ENCODE measurements around the gene LHX3.
"Not testable (repeated sequence)": the region's sequence is repeated elsewhere in the genome, so short reads cannot be mapped to it uniquely, and the experiment has no call there.

Gene LHX3

GRCh38 chr9:136241542-136241941, 36.6 kb upstream of the LHX3 start:
- DNase-seq: no peak

- no peak for DNase-seq
Observed at GRCh38 chr9:136240941-136241340, 36.0 kb upstream of the LHX3 start.

GRCh38 chr9:136239983-136240330, 35.0 kb upstream of the LHX3 start:
- DNase-seq: no peak

GRCh38 chr9:136239135-136239982, 34.4 kb upstream of the LHX3 start:
- DNase-seq: peak; percentile 84 to 91

DNA sequence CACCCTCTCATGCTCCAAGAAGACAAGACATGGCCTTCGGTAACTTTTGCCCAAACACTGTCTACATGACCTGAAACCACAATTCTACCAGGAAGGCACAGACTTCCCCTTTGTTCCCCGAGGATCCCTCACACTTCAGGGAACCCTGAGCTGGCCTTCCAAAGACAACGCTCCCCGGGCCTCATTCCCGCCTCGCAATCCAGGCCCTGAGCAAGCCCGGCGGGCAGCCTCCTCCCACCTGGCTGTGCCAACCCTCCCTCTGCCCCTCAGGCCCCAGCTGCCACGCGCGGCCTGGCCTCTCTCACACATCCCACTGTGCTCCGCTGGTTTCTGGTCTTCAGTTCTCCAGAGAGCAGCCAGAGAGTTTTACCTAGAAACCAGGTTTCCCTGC, 33.4 kb upstream of the LHX3 start:
- no peak for DNase-seq

- no peak for DNase-seq
Observed at GRCh38 chr9:136237486-136238341, 32.8 kb upstream of the LHX3 start.

GRCh38 chr9:136236471-136237410, 31.8 kb upstream of the LHX3 start:
- DNase-seq: not testable (repeated sequence)

GRCh38 chr9:136235709-136236455, 31.0 kb upstream of the LHX3 start:
- no peak for DNase-seq

- DNase-seq: no peak
Observed at GRCh38 chr9:136235171-136235570, 30.2 kb upstream of the LHX3 start.

DNA sequence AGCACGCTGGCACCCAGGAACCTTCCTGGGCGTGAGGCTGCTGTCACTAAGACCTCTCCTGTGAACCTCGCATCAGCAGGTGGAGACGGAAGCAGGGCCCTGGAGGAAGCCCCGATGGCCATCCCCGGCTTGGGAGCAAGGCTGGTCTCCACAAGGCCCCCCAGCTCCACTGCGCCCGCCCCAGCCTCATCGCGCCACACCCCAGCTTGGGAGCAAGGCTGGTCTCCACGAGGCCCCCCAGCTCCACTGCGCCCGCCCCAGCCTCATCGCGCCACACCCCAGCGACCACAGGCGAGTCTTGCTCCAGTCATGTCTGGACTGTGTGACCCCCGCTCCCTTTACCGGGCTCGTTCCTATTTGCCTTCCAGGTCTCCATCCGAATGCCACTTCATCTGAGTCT, 29.7 kb upstream of the LHX3 start:
- DNase-seq: no peak

DNA sequence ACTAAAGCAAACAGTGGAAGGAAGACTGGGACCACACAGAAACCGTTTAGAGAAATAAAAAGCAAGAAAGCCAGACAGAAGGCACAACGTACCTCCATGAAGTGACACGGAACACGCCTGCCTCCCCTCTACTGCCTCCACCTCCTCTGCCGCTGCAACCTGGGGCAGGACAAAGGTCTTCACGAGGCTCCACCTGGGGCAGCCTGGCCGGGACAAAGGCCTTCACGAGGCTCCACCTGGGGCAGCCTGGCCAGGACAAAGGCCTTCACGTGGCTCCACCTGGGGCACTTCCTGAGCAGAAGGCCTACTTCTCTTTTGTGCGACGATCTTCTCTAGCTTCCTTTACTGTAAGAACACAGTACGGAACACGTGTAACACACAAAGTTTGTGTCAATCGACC, 28.9 kb upstream of the LHX3 start:
- no peak for DNase-seq

DNA sequence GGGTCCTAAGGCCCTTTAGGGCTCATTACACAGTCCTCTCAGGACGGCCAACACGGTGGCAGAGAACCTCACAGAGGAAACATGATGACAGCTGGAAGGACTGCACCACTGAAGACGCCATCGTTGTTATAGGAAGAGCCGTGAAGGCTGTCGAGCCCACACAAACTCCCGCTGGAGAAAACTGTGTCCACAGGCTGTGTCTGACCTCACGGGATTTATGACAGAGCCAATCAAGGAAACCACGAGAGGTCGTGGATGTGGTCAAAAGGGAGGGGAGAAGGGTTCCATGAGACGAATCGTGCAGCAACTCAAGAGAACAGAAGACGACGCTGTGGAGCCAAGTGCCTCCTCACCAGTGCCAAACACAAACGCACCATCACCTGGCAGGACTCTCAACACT, 28.5 kb upstream of the LHX3 start:
- no peak for DNase-seq

DNA sequence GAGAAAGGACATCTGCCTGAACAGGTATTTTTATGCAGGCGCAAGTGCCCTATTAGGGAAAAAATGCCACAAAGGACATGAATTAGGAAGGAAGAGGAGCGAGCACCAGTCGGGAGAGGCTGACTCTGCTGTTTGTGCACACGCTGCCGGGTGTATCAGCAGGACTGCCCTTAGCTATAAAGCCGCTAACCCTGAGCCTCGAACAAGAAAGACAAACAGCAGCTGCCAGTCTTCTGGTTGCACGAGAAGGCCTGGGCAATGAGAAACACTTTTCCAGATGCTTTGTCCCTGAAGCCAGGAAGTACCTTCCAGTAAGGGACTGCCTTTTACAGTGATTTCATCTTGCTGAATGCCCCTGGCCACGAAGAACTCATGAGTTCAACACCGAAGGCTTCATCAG, 28.0 kb upstream of the LHX3 start:
- no peak for DNase-seq

DNA sequence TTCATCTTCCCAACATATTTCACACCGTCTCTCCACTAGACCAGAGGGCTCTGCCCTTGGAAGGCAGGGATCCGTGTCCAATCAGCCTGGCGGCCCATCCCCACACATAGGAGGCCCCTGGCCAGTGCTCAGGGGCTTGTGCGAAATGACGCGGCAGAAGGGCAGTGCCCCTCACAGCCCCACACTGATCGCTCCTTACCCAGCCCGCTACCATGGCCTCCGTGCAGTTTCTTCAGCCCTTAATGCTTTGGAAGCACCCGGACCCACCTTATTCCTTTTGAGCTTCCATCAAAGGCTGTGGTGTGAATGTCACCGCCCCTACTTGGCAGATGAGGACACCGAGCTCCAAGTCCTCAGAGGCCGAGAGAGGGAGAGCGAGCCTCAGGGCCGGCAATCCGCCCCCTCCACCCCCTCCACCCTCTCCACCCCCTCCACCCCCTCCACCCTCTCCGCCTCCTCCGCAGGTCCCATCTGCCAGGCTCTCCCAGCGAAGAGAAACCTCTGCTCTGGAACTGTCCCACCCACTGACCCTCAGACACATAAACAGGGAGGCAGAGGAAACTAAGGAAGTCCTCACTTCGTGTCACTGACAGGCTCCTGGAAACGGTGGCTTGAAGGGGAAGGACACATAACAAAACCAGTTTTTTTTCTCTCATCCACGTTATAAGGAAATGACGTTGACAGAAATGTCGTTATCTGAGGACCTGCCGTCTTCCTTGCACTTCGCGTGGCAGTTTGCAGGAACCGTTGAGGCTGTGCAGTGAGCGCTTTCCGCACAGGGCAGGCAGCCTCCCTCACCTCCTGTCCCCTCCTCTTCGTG, 26.8 kb upstream of the LHX3 start:
- no peak for DNase-seq

DNA sequence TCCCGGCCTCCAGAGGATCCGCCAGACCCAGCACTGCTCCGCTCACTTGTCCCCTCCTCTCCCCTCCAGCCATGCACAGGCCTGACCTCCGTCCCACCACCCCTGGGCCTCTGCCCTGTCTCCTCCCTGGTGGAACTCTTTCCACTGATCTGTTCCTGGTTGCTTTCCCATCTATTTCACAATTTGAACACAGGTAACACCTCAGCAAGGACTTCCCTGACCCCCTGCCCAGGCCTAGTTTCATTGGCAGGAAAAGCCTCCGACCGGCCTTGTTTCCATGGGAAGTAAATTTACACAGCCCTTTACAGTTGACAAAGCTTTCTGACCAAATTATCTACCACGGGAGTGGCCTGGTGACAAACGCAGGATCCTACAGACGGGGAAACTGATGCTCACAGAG, 25.8 kb upstream of the LHX3 start:
- DNase-seq: no peak

GRCh38 chr9:136230365-136230764, 25.4 kb upstream of the LHX3 start:
- no peak for DNase-seq

DNA sequence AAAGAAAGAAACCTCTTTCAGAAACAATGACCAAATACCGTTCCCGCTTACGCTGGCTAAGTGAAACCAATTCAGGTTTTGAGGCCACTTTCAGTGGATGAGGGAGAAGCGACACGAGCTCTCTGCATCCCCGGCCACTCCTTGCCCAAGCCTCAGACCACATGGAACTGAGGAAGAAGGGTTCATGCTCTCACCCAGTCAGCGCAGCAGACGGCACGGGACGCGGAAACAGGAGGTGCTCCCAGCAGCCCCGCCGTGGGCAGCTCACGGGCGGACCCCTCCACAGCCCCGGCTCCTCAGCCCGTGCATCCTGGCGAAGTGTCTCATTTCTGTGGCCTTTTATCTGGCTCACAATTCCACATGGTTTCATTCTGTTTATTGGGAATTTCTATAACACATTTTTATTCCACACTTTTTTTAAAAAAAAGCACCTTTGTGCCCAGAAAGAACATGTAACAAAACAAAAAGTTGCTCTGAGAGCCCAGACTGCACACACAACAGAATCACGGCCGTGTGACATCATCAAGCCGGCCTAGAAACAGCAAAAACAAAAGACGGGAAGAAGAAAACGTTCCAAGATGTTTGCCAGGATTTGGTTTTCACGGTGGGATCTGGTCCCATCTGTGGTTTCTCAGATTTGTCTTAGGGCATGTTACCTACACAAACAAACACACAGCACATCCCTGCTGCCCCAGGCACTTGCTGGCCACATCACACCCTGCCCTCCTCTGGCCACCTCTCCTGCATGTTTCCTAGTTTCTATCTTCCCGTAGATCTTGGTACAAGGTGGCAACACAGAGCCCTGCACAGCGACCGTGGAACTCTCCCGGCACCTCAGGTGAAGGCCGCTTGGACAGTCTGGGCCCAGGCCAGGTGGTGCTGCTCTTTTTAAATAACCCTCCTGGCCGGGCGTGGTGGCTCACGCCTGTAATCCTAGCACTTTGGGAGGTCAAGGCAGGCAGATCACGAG, 24.5 kb upstream of the LHX3 start:
- no peak for DNase-seq

GRCh38 chr9:136228107-136228875, 23.4 kb upstream of the LHX3 start:
- DNase-seq: no peak

DNA sequence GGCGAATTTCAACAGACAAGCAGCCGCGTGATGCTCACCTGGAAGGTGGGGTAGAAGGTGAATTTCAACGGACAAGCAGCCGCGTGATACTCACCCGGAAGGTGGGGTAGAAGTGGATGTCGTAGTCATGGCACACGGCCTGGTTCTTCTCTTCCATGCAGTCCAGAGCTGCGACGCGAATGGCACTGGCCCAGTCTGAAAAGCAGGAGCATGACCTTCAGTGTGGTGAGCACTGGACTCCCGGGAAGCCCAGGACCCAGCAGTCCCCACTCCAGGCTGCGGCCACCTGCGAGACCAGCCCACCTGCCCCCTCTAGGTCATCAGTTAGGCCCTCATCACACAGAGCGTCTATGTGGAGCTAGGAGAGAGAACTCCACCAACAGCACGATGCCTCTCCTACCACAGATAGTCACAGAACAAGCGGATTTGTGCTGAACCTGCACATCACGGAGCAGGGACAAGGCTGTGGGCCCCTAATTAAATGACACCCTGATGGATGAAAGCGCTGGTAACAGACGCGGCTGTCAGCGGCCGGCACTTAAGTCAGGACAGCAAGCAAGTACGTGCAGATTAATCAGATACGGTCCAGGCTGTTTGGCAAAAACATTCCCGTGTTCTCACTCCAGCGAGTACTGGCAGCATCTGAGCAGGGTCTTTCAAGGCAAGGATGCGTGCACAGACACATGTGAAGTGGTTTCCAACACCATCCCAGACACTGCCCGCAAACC, 21.9 kb upstream of the LHX3 start:
- DNase-seq: no peak
